Uterus (tissue), 2 donors: ENCODE data around the gene TTLL12.

ENCODE experiments used
- POLR2A ChIP-seq, 2 donors: fragments of 450-650 bp; IDR thresholded peaks; one replicate each; pipeline ENCODE4 v1.6.1; 2016; ENCODE audit warnings: antibody characterized with exemption in 2 of 2, mild to moderate bottlenecking in 1 of 2, moderate library complexity in 1 of 2
- TF ChIP-seq, protein P1 (sequence below), 4 experiments: fragments of 200-600 bp in 2 of 4; fragments of 450-650 bp in 2 of 4; sonication (generic) in 2 of 4; IDR thresholded peaks; one replicate each; pipeline ENCODE4 v1.5.1; 2016 to 2019; ENCODE audit warnings: antibody characterized with exemption in 4 of 4, mild to moderate bottlenecking in 2 of 4, moderate library complexity in 1 of 4

DNA sequence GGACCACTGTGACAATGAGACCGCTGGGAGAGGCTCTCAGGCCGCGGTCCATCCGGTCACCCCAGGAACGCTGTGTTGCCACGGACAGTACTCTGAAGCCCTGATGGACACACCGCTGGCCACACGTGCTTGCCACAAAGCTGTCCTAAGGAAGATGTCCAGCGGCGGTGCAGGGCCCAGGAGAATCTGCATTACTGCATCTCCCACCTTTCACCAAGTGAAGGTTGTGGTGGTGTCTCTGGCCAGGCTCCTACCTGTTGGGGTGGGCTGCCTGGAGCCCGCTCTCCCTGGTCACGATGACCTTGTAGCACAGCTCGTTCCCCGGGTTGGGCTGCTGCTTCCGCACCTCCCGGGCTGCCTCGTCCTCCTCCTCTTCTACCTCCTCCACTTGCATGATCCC lies 4.2 kb downstream of the TTLL12 start:
- TF ChIP-seq, protein P1, sequence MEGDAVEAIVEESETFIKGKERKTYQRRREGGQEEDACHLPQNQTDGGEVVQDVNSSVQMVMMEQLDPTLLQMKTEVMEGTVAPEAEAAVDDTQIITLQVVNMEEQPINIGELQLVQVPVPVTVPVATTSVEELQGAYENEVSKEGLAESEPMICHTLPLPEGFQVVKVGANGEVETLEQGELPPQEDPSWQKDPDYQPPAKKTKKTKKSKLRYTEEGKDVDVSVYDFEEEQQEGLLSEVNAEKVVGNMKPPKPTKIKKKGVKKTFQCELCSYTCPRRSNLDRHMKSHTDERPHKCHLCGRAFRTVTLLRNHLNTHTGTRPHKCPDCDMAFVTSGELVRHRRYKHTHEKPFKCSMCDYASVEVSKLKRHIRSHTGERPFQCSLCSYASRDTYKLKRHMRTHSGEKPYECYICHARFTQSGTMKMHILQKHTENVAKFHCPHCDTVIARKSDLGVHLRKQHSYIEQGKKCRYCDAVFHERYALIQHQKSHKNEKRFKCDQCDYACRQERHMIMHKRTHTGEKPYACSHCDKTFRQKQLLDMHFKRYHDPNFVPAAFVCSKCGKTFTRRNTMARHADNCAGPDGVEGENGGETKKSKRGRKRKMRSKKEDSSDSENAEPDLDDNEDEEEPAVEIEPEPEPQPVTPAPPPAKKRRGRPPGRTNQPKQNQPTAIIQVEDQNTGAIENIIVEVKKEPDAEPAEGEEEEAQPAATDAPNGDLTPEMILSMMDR (IDR thresholded peaks at IDR 0.05), result no peak
- TF ChIP-seq POLR2A (IDR thresholded peaks at IDR 0.05), result no peak
